Esophagus muscularis mucosa (tissue), 4 donors: ENCODE results near the gene PPP4C. TPM values are rescaled to one million over a fixed set of nuclear protein-coding genes. Genes with fewer than 3 reads are reported as not detected.
A peak's percentile ranks its signal among the peaks of the same experiment; 100 is the strongest.

Source experiments
- DNase-seq: peaks from one replicate; pipeline ENCODE4 v3.0.0-alpha.2; 2017; ENCODE audit errors: extremely low spot score
- H3K27ac ChIP-seq, 4 donors: fragments of 200-600 bp; sonication (generic); replicated peaks in 1 of 4; 1 replicate in 3 of 4; 2 replicates in 1 of 4; pipeline ENCODE4 v1.5.1; 2016 to 2019; ENCODE audit warnings: mild to moderate bottlenecking in 1 of 4
- H3K27me3 ChIP-seq, 4 donors: fragments of 200-600 bp; sonication (generic); one replicate each; pipeline versions ENCODE4 v1.5.1 to v1.6.0; 2016 to 2019
- H3K36me3 ChIP-seq, 4 donors: fragments of 200-600 bp; sonication (generic); one replicate each; pipeline ENCODE4 v1.5.1; 2016 to 2019
- H3K4me1 ChIP-seq, 4 donors: fragments of 200-600 bp; sonication (generic); one replicate each; pipeline ENCODE4 v1.5.1; 2016 to 2019
- H3K4me3 ChIP-seq, 4 donors: fragments of 200-600 bp; sonication (generic); 1 replicate in 2 of 4; 2 replicates in 2 of 4; pipeline ENCODE4 v1.5.1; 2016 to 2019; ENCODE audit warnings: mild to moderate bottlenecking in 4 of 4, moderate library complexity in 1 of 4
- H3K9me3 ChIP-seq, 4 donors: fragments of 200-600 bp; sonication (generic); 1 replicate in 3 of 4; 2 replicates in 1 of 4; pipeline ENCODE4 v1.5.1; 2016 to 2019
- EP300 ChIP-seq: sonication (generic); formaldehyde crosslinking; IDR thresholded peaks from one replicate; pipeline ENCODE4 v1.6.1; 2017; ENCODE audit warnings: antibody characterized with exemption
- POLR2A ChIP-seq: fragments of 450-650 bp; IDR thresholded peaks from one replicate; pipeline ENCODE4 v1.6.1; 2017; ENCODE audit warnings: antibody characterized with exemption, moderate library complexity, mild to moderate bottlenecking, low read depth
- POLR2AphosphoS5 ChIP-seq, 2 donors: sonication (generic); formaldehyde crosslinking; IDR thresholded peaks; one replicate each; pipeline ENCODE4 v1.6.1; 2017; ENCODE audit warnings: antibody characterized with exemption in 2 of 2
- WGBS: methylation state at CpG from one replicate; pipeline ENCODE4 v1.1.5; 2018; 5-methylcytosine and 5-hydroxymethylcytosine counted together
- intact Hi-C: fragments of 100-400 bp; cut with DNase I; formaldehyde crosslinking; loops from one replicate; pipeline ENCODE4 v1.15.1; 2023
- total RNA-seq, 4 donors: library from RNA; depleted of rRNA; stranded (reverse); fragments of >200 nt; gene quantifications; one replicate each; pipeline versions ENCODE4 v1.1.0 to v1.2.1, GENCODE V29; 2016
- TF ChIP-seq, protein P1 (sequence below), 3 experiments: fragments of 200-600 bp in 2 of 3; fragments of 450-650 bp in 1 of 3; sonication (generic) in 2 of 3; IDR thresholded peaks; one replicate each; pipeline ENCODE4 v1.5.1; 2017 to 2019; ENCODE audit warnings: antibody characterized with exemption in 3 of 3, mild to moderate bottlenecking in 2 of 3, moderate library complexity in 1 of 3

The PPP4C gene
- total RNA-seq, 4 donors from 2014 or later, result 43.6 to 61.3 (median 51.5) TPM

DNA sequence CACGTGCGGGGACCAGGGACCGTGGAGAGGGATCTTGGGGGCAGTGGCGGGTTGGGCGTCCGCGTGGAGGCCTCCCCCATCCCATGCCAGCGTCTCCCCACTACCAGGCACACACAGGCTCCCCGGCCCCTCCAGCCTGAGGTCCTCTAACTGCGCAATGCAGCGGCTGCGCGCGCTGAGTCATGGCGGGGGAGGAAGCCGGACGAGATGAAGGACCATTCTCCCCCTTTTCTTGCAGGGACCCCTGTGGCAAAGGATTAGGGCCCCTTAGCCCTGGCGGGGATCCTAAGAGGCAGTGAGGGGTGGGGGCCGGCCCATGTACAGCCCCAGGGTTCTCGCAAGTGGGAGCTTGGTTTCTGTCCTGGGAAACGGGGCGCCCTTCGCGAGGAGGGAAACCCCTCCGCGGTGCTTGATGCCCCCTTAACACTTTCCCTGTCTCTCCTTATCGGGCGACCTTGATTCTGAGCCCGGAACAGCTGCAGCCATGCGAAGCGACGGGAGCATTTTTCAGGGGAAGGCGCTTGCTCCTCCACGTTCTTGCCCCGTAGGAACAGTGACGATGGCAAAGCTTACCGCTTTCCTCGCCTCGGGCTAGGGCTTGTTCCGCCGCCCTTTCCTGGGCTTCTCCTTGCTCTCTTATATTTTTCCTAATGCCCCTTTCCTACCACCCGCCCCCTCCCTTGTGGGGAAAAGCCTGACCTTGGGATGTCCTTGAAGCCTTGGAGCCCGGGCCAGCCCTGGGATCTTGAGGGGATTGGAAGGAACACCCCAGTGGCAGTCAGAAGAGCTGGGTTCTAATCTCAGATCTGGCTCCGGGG lies 9.6 kb upstream of the PPP4C start:
- intact Hi-C loops, result no loop called here

DNA sequence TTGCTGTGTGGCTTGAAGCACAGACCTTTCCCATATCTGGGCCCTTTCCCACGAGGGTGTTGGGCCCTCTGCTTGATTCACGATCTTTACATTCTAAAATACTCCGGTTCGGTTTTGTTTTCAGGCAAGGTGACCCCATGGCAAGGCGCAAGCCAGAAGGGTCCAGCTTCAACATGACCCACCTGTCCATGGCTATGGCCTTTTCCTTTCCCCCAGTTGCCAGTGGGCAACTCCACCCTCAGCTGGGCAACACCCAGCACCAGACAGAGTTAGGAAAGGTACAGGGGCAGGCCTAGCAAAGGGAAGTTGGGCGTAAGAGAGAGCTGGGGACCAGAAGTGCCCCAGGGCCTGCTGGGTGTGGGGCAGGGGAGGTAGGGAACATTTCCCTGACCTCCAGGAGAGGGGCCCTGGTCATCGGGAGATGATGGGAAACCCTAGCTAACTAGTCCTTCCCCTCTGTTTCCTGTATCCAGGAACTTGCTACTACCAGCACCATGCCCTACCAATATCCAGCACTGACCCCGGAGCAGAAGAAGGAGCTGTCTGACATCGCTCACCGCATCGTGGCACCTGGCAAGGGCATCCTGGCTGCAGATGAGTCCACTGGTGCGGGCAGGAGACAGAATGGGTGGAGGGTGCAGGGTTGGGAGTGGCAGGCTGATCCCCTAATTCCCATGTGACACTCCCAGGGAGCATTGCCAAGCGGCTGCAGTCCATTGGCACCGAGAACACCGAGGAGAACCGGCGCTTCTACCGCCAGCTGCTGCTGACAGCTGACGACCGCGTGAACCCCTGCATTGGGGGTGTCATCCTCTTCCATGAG lies 8.8 kb upstream of the PPP4C start:
- TF ChIP-seq POLR2A (no peak), POLR2AphosphoS5 (IDR thresholded peaks at IDR 0.05) (no peak), EP300 (no peak)
- TF ChIP-seq, protein P1, sequence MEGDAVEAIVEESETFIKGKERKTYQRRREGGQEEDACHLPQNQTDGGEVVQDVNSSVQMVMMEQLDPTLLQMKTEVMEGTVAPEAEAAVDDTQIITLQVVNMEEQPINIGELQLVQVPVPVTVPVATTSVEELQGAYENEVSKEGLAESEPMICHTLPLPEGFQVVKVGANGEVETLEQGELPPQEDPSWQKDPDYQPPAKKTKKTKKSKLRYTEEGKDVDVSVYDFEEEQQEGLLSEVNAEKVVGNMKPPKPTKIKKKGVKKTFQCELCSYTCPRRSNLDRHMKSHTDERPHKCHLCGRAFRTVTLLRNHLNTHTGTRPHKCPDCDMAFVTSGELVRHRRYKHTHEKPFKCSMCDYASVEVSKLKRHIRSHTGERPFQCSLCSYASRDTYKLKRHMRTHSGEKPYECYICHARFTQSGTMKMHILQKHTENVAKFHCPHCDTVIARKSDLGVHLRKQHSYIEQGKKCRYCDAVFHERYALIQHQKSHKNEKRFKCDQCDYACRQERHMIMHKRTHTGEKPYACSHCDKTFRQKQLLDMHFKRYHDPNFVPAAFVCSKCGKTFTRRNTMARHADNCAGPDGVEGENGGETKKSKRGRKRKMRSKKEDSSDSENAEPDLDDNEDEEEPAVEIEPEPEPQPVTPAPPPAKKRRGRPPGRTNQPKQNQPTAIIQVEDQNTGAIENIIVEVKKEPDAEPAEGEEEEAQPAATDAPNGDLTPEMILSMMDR (IDR thresholded peaks at IDR 0.05), result no peak
- Histone ChIP-seq H3K27me3 (no peaks in the 10 kb centered on the region), H3K27ac (peak overlapping the region; percentile 98 to 100 (median 99)), H3K9me3 (no peaks in the 10 kb centered on the region), H3K4me1 (peaks cover 51 to 77% (median 73%) of the 10 kb centered on the region in 4 donors), H3K4me3 (peak overlapping the region; percentile 75 to 99 (median 92)), H3K36me3 (peaks cover 45 to 53% (median 51%) of the 10 kb centered on the region in 4 donors)
- DNase-seq, result no peak
- WGBS, result 43% methylated on average over 8 of the region's 21 CpGs
- intact Hi-C loops, result no loop called here

More for the DNA sequence above, 9.6 kb upstream of the PPP4C start:
- Histone ChIP-seq H3K9me3 (no peaks in the 10 kb centered on the region), H3K36me3 (peaks cover 37 to 45% (median 43%) of the 10 kb centered on the region in 4 donors), H3K4me3 (peak overlapping the region; percentile 75 to 99 (median 92)), H3K4me1 (peaks cover 52 to 72% (median 70%) of the 10 kb centered on the region in 4 donors), H3K27ac (peak overlapping the region; percentile 98 to 100 (median 99)), H3K27me3 (no peaks in the 10 kb centered on the region)
- WGBS, result under 1% methylated on average over 27 of the region's 44 CpGs
- TF ChIP-seq EP300 (no peak), POLR2AphosphoS5 (IDR thresholded peaks at IDR 0.05) (no peak), POLR2A (no peak)
- TF ChIP-seq, protein P1 (IDR thresholded peaks at IDR 0.05), result no peak
- DNase-seq, result no peak

DNA sequence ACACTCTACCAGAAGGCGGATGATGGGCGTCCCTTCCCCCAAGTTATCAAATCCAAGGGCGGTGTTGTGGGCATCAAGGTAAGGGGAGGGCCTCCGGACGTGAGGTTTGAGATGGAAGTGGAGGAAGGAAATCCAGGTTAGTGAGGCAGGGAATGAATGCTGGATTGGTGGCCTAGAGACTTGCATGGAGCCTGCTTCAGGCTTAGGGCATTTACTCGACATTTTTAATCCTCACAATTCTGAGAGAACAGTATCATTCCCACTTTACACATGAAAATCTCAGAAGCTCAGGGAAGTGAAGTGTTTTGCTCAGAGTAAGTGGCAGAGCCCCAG lies 8.2 kb upstream of the PPP4C start:
- peak overlapping the region; percentile 75 to 99 (median 92) for H3K4me3 ChIP-seq
- intact Hi-C loops, result no loop called here
- DNase-seq, result no peak
- no peaks in the 10 kb centered on the region for H3K9me3 ChIP-seq
- H3K4me1 ChIP-seq, result peaks cover 51 to 75% (median 70%) of the 10 kb centered on the region in 4 donors
- H3K36me3 ChIP-seq, result peaks cover 48 to 59% (median 56%) of the 10 kb centered on the region in 4 donors
- WGBS, result 75% methylated on average over 6 of the region's 6 CpGs
- H3K27me3 ChIP-seq, result no peaks in the 10 kb centered on the region
- TF ChIP-seq, protein P1 (IDR thresholded peaks at IDR 0.05), result no peak
- TF ChIP-seq EP300 (no peak), POLR2AphosphoS5 (IDR thresholded peaks at IDR 0.05) (no peak), POLR2A (no peak)
- H3K27ac ChIP-seq, result peak overlapping the region; percentile 98 to 100 (median 99)

DNA sequence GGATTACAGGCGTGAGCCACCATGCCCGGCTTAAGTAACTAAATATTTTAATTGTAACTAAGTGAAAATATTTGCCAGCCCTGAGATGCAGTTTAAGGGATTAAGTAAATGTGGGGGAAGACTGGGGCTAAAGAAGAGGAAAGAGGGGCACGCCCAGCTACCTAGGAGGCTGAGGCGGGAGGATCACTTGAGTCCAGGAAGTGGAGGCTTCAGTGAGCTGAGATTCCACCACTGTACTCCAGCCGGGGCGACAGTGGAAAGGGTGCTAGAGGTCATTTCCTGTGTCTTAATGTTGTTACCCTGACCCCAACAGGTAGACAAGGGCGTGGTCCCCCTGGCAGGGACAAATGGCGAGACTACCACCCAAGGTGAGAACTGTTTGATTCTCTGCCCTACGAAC lies 7.5 kb upstream of the PPP4C start:
- peaks cover 55 to 67% (median 64%) of the 10 kb centered on the region in 4 donors for H3K36me3 ChIP-seq
- TF ChIP-seq EP300 (no peak), POLR2AphosphoS5 (IDR thresholded peaks at IDR 0.05) (no peak), POLR2A (no peak)
- TF ChIP-seq, protein P1 (IDR thresholded peaks at IDR 0.05), result no peak
- peak overlapping the region in 2 of 4 donors; percentile 92 to 99 for H3K4me3 ChIP-seq
- DNase-seq, result no peak
- H3K4me1 ChIP-seq, result peaks cover 45 to 67% (median 63%) of the 10 kb centered on the region in 4 donors
- peak overlapping the region; percentile 98 to 100 (median 99) for H3K27ac ChIP-seq
- no peaks in the 10 kb centered on the region for H3K27me3 ChIP-seq
- no peaks in the 10 kb centered on the region for H3K9me3 ChIP-seq
- 74% methylated on average over 8 of the region's 9 CpGs for WGBS
- intact Hi-C loops, result no loop called here
